ENCODE results near the gene ARMC9.
"Not testable (repeated sequence)": the region's sequence is repeated elsewhere in the genome, so short reads cannot be mapped to it uniquely, and the experiment has no call there.

ARMC9 gene

DNA sequence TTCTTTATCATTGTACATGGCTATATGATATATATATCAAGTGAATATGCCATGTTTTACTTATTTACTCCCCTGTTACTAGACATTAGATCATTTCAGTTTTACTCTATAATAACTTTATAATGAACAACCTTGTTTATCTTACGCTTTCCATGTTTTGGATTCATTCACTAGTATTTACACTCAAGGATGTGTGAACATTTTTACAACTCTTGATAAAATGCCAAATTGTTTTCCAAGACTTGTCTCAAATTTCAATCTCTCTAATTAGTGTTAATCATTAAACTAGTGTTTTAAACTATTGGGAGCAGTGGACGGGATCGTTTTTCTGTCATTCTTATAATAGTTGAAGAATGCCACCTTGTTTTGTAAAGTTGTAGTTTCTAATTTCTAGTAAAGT lies 145.6 kb downstream of the ARMC9 start:
- DNase-seq, result no peak

DNA sequence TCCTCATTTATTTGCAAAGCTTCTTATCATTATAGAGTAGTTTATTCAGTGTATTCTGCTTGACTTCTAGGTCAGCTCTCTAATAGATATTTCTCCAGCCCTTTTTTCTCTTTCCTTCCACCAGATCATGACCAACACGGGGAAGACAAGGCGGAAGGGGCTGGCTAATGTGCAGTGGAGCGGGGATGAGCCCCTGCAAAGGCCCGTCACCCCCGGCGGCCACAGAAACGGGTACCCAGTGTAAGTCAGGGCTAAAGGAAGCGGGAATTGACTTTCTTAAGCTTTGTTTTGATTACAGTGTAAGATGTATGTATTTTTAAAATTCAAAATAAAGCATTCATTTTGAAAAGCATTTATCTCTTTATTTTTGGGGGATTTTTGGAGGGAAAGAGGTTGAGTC lies 146.4 kb downstream of the ARMC9 start:
- no peak for DNase-seq

DNA sequence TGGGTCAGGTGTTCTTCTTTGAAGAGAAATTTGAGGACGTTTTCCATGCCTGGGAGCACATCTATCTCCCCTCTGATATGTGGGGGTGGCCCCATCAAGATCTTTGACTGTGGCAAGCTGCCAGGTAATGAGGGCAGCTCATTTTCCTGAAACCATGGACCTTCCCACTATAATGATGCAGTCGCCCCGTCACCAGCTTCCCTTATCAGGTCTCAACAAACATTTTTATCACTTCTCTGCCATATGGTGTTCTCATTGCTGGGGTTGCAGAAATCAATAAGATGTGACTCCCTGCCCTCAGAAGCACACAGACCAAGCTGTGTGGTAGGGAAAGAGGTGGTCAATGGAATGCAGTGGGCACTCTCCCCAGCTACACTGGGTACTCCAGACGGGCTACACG lies 148.7 kb downstream of the ARMC9 start:
- no peak for DNase-seq

DNA sequence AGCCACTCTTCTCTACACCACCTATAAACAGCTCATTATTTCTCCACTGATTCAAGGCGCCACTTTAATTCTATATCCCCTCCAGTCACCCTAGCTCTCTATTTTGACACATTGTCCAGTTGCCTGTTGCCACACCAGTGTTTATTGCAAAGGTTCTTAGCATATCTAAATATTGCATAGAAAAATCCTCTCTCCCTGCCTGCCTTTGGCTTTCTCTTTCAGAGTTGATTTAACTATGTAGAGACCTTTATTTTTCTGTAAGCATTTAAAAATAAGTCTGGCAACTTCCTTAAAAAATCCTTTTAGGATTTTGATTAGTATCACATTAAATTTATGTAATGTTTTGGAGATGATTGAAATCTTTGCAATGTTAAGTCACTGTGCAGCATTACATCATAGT lies 149.2 kb downstream of the ARMC9 start:
- DNase-seq, result no peak

DNA sequence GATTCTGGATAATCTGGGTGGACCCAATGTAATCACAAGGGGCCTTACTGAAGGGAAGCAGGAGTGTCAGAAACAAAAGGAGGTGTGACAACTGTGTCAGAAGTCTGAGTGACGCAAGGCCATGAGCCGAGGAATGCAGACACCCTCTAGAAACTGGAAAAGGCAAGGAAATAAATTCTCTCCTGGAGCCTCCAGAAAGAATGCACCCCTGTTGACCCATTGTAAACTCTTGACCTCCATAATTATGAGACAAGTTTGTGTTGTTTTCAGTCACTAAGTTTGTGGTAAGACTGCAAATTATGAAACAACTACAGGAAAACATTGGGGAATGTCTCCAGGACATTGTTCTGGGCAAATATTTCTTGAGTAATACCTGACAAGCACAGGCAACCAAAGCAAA lies 149.7 kb downstream of the ARMC9 start:
- DNase-seq, result peak; percentile 26 to 44 (median 38)

DNA sequence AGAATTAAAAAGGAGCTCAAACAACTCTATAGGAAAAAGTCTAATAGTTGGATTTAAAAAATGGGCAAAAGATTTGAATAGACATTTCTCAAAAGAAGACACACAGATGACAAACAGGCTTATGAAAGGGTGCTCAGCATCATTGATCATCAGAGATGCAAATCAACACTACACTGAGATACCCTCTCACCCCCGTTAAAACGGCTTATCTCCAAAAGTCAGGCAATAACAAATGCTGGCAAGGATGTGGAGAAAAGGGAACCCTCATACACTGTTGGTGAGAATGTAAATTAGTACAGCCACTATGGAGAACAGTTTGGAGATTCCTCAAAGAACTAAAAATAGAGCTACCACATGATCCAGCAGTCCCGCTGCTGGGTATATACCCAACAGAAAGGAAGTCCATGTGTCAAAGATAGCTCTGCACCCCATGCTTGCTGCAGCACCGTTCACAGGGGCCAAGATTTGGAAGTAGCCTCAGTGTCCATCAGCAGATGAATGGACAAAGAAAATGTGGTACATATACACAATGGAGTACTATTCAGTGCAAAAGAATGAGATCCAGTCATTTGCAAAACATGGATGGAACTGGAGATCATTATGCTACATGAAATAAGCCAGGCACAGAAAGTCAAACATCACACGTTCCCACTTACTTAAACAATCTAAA lies 150.4 kb downstream of the ARMC9 start:
- peak; percentile 56 to 62 (median 58) for DNase-seq

DNA sequence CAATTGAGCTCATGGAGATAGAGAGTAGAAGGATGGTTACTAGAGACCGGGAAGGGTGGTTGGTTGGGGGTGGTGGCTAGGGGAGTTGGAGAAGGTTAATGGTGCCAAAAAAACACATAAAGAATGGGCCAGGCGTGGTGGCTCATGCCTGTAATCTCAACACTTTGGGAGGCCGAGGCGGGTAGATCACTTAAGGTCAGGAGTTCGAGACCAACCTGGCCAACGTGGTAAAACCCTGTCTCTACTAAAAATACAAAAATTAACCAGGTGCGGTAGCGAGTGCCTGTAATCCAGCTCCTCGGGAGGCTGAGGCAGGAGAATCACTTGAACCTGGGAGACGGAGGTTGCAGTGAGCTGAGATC lies 150.9 kb downstream of the ARMC9 start:
- not testable (repeated sequence) for DNase-seq

DNA sequence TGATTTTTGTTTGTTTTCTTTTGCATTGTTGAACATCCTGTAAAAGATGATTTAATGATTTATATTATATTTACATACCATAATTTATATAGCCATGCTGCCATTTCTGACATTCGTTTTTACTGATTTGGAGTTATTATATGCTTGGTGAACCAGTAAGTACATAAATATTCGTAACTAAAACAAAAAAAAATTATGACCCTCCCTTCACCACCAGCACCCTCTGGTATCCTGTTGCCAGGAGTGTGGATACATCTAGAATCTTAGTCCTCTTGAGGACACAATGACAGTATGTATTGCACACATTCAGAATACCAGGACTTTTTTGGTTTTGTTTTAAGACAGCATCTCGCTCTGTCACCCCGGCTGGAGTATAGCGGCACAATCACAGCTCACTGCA lies 153.2 kb downstream of the ARMC9 start:
- DNase-seq, result no peak

DNA sequence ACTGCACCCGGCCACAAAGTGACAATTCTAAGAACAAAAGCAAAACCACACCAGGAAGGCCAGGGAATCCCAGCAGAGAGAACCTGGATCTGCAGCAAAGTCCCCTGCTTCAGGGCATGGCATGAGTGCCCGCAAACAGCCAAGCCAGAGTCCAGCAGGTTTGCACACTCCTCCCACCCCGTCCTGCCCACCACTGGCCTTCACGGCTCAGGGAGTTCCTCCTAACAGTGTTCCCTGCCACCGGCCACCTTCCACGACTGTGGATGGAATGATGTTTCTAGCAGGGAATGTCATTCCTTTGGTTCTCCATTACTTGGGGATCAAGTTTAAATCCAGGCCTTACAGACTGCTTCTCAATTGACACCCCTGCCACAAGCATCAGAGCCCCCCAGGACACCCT lies 155.0 kb downstream of the ARMC9 start:
- no peak for DNase-seq

DNA sequence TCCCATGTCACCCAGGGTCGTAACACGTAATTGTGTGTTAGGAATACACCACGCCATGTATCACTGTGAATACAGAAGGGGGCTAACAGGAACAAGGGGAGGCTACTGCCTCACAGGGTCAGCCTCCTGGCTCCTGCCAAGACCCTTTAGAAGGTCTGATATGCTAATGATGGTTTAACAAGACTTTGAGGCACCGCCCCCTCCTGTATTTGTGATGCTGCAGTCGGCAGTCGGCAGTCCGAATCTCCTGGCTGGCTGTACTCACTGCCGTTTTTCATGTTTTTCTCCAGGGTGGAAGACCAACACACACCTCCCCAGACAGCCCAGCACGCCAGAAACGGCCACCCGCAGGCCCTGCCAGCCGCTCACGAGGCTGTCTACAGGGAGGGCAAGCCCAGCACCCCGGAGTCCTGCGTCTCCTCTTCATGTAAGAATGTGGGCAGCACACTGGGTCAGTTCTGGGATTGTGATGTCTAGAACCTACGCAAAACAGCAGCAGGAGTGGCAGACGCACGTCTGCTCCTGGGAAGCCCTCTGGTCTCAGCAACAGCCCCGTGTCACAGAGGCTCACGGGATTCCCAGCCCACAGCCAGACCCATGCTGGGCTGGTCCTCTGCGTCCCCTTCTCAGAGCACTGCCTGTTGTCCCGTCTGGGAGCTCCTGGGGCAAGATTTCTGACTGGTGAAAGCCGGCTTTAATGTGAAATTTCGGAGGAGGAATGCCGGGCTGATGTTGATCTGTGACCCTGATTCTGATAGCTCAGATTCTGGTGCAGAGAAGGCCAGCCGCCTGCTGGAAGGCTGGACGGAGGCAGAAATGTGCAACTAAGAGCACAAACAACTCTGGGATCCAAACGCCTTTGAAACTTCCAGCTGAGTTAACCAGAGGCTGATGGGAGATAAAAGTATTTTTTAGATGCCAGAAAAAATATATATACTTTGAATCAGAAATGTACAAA lies 157.4 kb downstream of the ARMC9 start:
- DNase-seq, result no peak

DNA sequence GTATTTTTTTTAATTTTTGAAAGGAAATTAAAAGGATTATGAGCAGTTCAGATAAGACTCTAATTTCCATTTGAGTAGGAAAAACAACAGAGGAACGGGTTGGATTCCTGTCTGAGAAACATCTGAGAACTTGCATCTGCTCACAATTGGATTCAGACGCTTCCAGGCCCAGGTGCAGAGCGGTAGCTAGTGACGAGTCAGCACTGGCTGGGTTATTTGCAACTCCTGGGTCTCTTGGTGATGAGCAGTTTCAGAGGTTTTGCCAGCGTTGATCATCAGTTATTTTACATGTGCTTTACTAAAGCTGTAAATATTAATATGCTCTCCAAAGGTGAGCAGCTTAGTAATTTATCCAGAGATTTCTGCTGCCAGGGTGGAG lies 158.0 kb downstream of the ARMC9 start:
- no peak for DNase-seq

DNA sequence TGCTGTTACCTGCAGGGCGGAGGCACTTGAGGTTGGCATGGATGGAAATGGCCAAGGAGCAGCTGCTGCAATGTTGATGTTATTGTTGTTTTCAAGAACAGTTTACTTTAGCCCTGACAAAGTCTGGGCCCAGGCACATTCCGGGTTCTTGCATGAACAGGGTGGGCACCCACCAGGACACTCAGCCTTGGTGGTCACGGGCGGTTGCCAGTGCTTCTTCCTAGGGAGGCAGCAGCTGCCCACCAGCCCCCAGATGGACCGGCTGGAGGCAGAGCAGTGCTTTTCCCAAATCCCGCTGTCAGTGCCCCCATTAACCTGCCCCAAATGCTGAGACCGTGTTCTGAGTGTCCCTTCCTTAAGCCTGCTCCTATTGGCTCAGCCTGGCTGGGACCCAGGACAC lies 158.6 kb downstream of the ARMC9 start:
- DNase-seq, result no peak

DNA sequence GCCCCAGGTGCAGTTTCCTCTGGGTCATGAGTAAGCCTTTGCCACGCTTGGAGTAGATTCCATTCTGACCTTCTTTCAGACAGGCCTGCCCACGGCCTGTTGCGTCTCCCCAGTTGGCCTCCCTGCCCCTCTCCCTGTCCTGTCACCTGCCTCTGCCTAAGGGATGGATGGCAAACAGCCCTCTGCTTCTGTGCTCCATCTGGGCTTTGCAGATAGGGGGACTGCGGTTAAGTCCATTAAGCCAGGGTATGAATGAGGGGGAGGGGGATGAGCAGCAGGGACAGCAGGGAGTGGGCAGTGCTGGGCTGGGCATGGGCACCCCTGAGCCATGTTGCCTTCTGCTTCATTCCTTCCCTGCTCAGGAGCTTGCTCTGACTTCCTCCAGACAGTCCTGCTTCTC lies 159.5 kb downstream of the ARMC9 start:
- DNase-seq, result no peak

DNA sequence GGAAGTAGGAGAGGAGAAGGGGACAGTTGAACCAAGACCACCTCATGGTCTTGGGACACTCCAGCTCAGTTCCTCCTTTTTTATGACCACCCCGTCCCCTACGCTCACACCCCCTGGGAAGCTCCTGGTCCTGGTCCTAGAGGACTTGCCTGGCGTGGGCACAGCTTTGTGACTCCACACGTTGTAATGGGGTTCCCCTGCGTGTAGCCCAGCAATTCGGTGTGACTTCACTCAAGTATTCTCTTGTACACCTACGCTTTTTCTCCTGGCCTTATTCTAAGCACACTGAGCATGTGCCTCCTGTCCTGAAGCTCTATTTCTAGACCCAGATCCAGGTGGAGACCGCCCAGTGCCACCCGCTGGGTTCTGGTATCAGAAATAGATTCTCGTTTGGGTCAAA lies 161.0 kb downstream of the ARMC9 start:
- peak; percentile 68 to 80 (median 77) for DNase-seq

DNA sequence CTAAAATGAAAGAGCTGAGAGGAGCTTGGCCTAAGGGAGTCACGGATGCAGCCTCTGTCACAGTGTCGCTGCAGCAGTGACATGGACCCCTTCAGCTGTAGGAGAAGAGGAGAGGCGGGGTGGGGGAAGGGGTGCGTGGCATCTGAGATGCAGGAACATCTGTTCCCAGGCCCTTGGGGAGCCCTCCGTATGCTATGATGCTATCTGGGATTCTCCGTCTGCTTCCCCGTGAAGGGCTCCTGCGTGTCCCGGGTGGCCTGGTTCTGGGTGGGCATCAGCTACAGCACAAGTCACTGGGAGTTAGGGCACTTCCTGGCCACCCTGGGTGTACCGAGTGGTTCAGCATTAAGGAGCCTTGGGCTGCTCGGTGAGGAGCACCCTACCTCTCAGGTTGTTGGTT lies 161.5 kb downstream of the ARMC9 start:
- no peak for DNase-seq

DNA sequence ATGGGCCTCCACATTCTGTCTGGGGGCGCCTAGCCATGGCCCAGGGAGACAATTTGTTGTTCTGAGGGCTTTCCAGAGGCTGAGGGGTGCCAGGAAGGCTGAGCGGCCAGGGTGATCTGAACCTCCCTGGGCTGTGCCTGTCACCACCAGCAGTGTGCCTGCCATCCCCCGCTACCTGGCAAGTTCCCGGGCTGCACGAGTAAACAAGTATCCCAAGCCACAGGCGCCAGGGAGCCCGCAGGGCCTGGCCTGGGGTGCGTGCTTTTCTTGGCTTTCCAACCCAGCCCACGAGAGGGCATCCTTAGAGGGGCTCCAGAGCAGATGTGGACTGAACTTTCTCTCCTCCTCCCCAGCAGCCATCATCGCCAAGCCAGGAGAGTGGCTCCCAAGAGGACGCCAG lies 162.0 kb downstream of the ARMC9 start:
- DNase-seq, result no peak

DNA sequence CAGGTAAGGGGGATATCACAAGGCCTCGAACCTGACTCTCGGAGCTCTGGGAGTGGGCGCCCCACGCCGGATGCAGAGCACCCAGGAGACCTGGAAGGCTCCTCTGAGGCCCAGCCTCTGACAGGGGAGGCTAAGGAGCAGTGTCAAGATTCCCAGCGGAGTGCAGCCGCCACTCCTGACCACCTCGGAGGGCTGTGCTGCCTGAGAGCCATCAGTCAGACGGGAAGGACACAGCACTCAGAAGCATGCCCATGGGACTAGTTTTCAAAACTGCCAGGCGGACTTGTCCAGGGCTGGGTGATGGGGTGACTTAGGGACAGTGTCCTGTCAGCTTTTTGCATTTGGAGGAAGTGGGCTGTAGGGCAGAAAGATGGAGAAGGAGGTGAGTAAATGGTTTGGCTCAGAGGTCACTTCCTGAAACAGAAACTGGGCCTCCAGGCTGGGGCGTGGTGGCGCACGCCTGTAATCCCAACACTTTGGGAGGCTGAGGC lies 162.5 kb downstream of the ARMC9 start:
- DNase-seq, result peak; percentile 75 to 80 (median 75)

DNA sequence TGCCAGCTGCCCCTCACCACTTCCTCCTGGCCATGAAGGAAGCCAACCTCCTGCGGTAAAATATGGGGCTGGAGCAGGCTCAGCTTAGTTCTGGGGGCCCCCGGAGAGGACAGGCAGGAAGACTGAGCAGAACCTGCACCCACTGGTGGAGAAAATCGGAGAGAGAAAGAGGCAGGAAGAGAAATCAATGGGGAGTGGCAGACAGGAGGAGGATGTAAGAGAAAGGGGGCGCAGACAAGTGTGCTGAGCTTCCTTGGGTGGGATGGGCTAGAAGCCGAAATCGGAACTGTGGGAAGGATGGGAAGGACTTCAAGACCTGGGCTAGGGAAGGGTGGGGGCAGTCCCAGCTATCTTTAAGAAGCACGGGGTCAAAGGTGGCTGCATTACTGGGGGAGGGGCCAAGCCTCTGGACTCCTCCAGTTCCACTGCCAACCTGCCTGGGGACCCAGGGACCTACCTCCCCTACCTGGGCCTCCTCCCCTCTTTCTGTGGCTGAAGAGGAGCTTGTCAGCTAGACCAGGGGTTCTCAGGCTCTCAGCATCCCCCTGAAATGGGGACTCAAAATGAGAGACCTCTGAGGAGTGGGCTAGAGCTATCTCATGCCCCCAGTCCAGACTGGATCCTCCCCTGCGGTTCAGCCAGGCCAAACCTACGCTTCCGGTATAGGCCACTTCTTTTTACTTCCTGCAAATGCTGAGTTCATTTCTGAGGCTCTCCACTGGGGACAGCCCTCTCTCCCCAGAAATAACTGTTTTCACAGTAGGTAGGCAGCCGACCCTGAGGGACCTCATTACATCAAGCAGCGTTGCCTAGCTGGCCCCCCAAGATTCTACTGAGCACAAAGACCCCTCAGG lies 163.5 kb downstream of the ARMC9 start:
- peak; percentile 66 to 77 (median 76) for DNase-seq

DNA sequence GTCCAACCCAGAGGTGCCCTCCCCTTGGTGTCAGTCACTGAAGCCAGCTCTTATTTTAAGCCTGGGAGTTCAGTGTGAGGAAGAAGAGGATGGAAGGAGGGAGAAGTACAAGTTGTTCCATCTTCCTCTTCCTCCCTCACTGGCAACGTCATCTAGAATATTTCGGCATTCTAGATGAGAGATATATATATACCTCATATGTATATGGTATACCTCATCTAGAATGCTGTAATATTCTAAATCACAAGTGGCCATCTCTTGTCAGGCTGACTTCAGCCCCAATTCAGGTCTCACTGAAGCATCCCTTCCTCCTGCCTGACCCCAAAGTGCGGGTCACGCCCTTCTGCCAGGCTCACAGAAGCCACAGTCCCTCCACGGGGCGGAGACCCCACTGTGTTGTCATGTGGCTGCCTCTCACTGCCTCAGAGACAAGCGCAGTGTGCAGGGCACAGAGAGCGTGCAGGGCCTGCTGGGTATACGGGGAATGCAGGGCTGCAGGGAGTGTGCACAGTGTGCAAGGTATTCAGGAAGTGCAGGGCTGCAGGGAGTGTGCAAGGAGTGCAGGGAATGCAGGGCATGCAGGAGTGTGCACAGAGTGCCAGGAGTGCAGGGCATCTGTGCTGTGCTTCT lies 164.2 kb downstream of the ARMC9 start:
- peak in 1 of 3 donors; percentile 32 for DNase-seq

DNA sequence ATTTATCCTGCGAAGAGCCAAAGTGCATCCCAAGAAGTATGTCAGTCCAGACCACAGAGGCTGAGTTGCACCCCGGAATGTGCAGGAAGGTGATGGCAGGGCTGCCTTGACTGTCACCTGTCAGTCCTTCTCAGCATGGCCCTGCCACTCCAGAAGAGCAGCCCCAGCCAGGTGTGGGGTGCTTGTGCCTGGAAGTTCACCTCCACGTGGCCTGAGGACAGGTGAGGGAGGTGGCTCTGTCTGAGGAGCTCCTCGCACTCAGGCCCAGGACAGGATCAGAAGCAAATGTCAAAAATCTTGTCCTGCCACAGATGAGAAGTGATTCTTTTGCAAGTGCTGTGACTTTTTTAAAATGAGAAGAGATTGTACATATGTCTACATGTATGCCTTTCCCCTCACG lies 165.6 kb downstream of the ARMC9 start:
- DNase-seq, result no peak

DNA sequence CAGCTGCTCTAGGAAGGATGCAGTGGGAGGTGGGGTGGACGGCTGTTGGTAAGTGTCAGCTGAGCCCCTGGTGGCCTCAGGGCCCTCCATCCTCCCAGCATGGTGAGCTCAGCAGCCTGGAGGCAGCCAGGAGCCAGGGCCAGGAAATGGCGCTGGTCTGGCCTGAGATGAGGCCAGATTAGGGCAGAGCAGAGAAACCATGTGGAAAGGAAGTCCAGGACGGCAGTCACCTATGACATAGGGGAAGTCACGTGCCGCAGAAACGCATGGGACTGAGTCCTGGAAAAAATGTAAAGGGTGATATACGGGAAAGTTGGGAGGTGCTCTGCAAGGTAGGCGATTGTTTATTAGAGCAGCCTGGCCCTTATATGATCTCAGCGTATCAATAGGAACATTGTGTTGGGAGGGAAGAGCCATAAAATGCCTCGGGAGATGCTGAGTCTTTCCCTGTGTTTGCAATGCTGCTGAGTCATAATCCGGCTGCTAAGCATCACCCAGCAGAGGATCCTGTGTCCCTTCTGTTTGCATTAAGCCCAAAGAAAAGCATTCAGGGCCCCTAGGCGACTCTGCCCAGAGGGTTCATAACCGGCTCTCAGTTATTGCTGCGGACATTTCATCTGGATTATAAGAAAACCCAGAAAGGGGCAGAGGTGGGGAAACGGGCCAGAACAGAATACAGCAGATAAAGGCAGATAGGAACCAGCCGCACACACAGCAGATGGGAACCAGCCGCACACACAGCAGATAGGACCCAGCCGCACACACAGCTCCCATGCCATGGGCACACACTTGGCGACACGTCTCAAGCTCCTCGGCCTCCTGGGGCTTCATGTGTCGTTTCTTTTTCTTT lies 166.8 kb downstream of the ARMC9 start:
- peak; percentile 24 to 42 (median 30) for DNase-seq

DNA sequence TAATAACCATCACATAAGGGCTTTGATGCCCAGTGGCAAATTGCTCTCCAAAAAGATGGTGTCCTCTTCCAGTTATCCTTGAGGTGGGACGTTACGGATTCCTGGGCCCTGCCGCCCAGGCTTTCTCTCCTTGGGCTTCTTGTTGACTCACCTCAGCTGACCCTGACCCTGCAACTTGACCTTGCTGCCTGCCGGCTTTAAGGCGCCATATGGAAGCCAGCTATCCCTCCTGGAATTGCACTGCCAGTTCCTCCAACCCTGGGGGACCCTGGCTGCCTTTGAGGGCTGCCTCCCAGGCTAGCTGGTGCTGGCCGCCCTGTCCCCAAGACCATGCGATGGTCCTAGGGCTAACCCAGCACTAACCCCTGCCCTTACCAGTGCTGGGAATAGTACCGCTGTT lies 168.7 kb downstream of the ARMC9 start:
- DNase-seq, result no peak
